ACHN (cell line): ENCODE data around the gene AQP7.
"Not testable (repeated sequence)": the region's sequence is repeated elsewhere in the genome, so short reads cannot be mapped to it uniquely, and the experiment has no call there.

Experiments used
- DNase-seq: peaks from one replicate; pipeline ENCODE4 v3.0.0-alpha.2; 2015
- in situ Hi-C: cut with HindIII; loops from 2 replicates; pipeline ENCODE4 v1.10.0; 2017; ENCODE audit warnings: low sequenced_read_pairs, low pct_ligation_motif_present, low pct_unique_long_range_greater_than_20kb

AQP7 gene

GRCh38 chr9:33435821-33436277 lies 33.5 kb upstream of the AQP7 start:
- DNase-seq = no peak
- in situ Hi-C loops = no loop called here

- no peak for DNase-seq
- in situ Hi-C loops = no loop called here
These were observed 32.1 kb upstream of the AQP7 start for GRCh38 chr9:33434317-33435105.

- in situ Hi-C loops = no loop called here
These were observed 31.5 kb upstream of the AQP7 start for GRCh38 chr9:33433871-33434270.

GRCh38 chr9:33431420-33431819 lies 29.1 kb upstream of the AQP7 start:
- in situ Hi-C loops = no loop called here
- no peak for DNase-seq

More at GRCh38 chr9:33433871-33434270, 31.5 kb upstream of the AQP7 start:
- no peak for DNase-seq

GRCh38 chr9:33430942-33431341 lies 28.6 kb upstream of the AQP7 start:
- DNase-seq = no peak
- in situ Hi-C loops = no loop called here

GRCh38 chr9:33429256-33429985 lies 27.1 kb upstream of the AQP7 start:
- DNase-seq = no peak
- in situ Hi-C loops = no loop called here

GRCh38 chr9:33426843-33427293 lies 24.5 kb upstream of the AQP7 start:
- in situ Hi-C loops = no loop called here
- no peak for DNase-seq

- no peak for DNase-seq
- in situ Hi-C loops = no loop called here
These were observed 22.8 kb upstream of the AQP7 start for GRCh38 chr9:33425128-33425533.

- in situ Hi-C loops, DNase-seq: not testable (repeated sequence)
These were observed 22.1 kb upstream of the AQP7 start for GRCh38 chr9:33424492-33424891.

- in situ Hi-C loops, DNase-seq: not testable (repeated sequence)
These were observed 21.7 kb upstream of the AQP7 start for GRCh38 chr9:33424043-33424442.

- DNase-seq = no peak
- in situ Hi-C loops = no loop called here
These were observed 17.4 kb upstream of the AQP7 start for GRCh38 chr9:33419708-33420303.

GRCh38 chr9:33418090-33418489 lies 15.7 kb upstream of the AQP7 start:
- no peak for DNase-seq
- in situ Hi-C loops = no loop called here

- in situ Hi-C loops = no loop called here
- no peak for DNase-seq
These were observed 14.6 kb upstream of the AQP7 start for GRCh38 chr9:33416996-33417395.

GRCh38 chr9:33415501-33416038 lies 13.2 kb upstream of the AQP7 start:
- in situ Hi-C loops = no loop called here
- DNase-seq = peak; percentile 43

- DNase-seq = no peak
- in situ Hi-C loops = no loop called here
These were observed 12.6 kb upstream of the AQP7 start for GRCh38 chr9:33414889-33415500.

GRCh38 chr9:33414268-33414667 lies 11.9 kb upstream of the AQP7 start:
- no peak for DNase-seq
- in situ Hi-C loops = no loop called here

GRCh38 chr9:33408087-33408486 lies 5.7 kb upstream of the AQP7 start:
- in situ Hi-C loops = no loop called here
- no peak for DNase-seq

GRCh38 chr9:33407061-33407460 lies 4.7 kb upstream of the AQP7 start:
- no peak for DNase-seq
- in situ Hi-C loops = no loop called here
